SK-N-SH (cell line): ENCODE data around the gene SMYD4. TPM values are rescaled to one million over a fixed set of nuclear protein-coding genes. Genes with fewer than 3 reads are reported as not detected.

ENCODE experiments used
- CTCF ChIA-PET: fragments of 300-600, 350-600 bp; formaldehyde crosslinking; extraction: SDS; loops from one replicate; lab custom pipeline; 2021; lab: Yijun Ruan, JAX
- POLR2A ChIA-PET: fragments of 350-600 bp; sonication (Branson Sonifier 250); formaldehyde crosslinking; extraction: SDS; loops from one replicate; lab custom pipeline; 2020; ENCODE audit warnings: antibody characterized with exemption, inconsistent platforms; lab: Yijun Ruan, JAX
- DNase-seq: peaks from one replicate; pipeline ENCODE4 v3.0.0; 2012
- H2AFZ ChIP-seq: fragments of 200-600 bp; sonication (generic); 2 replicates; pipeline ENCODE4 v1.8.1; 2016; ENCODE audit warnings: antibody characterized with exemption, mild to moderate bottlenecking, low read depth
- H3F3A ChIP-seq: fragments of 200-600 bp; sonication (generic); replicated peaks from 2 replicates; pipeline ENCODE3; 2016; ENCODE audit warnings: antibody characterized with exemption, mild to moderate bottlenecking; ENCODE audit not compliant: insufficient read depth
- H3K27ac ChIP-seq, 2 experiments: fragments of 200-500 bp in 1 of 2; fragments of 200-600 bp in 1 of 2; sonication (Bioruptor generic) in 1 of 2; sonication (generic), shearing (Covaris generic) in 1 of 2; 2 replicates each; pipeline versions ENCODE4 v1.5.1 to v1.6.1; 2014 to 2016; ENCODE audit warnings: low read depth in 2 of 2, inconsistent platforms in 1 of 2, low read length in 1 of 2, mild to moderate bottlenecking in 1 of 2, mixed read lengths in 1 of 2
- H3K27me3 ChIP-seq: fragments of 200-600 bp; sonication (generic), shearing (Covaris generic); 2 replicates; pipeline ENCODE4 v1.6.1; 2016; ENCODE audit warnings: mixed run types; ENCODE audit not compliant: insufficient read depth
- H3K36me3 ChIP-seq, 2 experiments: fragments of 200-500 bp in 1 of 2; fragments of 200-600 bp in 1 of 2; sonication (Bioruptor generic) in 1 of 2; sonication (generic) in 1 of 2; replicated peaks in 1 of 2; 2 replicates each; pipeline versions ENCODE3 to v1.5.1; 2014 to 2016; ENCODE audit warnings: low read length in 1 of 2, mild to moderate bottlenecking in 1 of 2; ENCODE audit not compliant: insufficient read depth in 2 of 2, control insufficient read depth in 1 of 2
- H3K4me1 ChIP-seq, 2 experiments: fragments of 200-500 bp in 1 of 2; fragments of 200-600 bp in 1 of 2; sonication (Bioruptor generic) in 1 of 2; sonication (generic), shearing (Covaris generic) in 1 of 2; 2 replicates each; pipeline versions ENCODE4 v1.5.1 to v1.6.1; 2014 to 2016; ENCODE audit warnings: low read depth in 1 of 2, low read length in 1 of 2, mixed run types in 1 of 2; ENCODE audit not compliant: insufficient read depth in 2 of 2, control insufficient read depth in 1 of 2
- H3K4me2 ChIP-seq: fragments of 200-600 bp; sonication (generic), shearing (Covaris generic); 2 replicates; pipeline ENCODE4 v1.6.1; 2017; ENCODE audit warnings: mixed run types
- H3K4me3 ChIP-seq, 2 experiments: fragments of 200-500 bp in 1 of 2; fragments of 200-600 bp in 1 of 2; sonication (Bioruptor generic) in 1 of 2; sonication (generic), shearing (Covaris generic) in 1 of 2; 2 replicates each; pipeline versions ENCODE4 v1.5.1 to v1.8.1; 2014 to 2016; ENCODE audit warnings: low read depth in 2 of 2, inconsistent platforms in 1 of 2, low read length in 1 of 2, mild to moderate bottlenecking in 1 of 2, mixed read lengths in 1 of 2, moderate library complexity in 1 of 2
- H3K79me2 ChIP-seq: fragments of 200-600 bp; sonication (generic); 2 replicates; pipeline ENCODE4 v1.8.1; 2017; ENCODE audit warnings: mild to moderate bottlenecking; ENCODE audit not compliant: insufficient read depth
- H3K9ac ChIP-seq: fragments of 200-600 bp; sonication (generic); 2 replicates; pipeline ENCODE4 v1.6.1; 2017; ENCODE audit warnings: mixed run types
- H3K9me2 ChIP-seq: fragments of 200-600 bp; sonication (generic); 2 replicates; pipeline ENCODE4 v1.6.1; 2017; ENCODE audit warnings: mixed run types
- H3K9me3 ChIP-seq: fragments of 200-600 bp; sonication (generic); 2 replicates; pipeline ENCODE4 v1.6.1; 2017; ENCODE audit warnings: mixed run types, mild to moderate bottlenecking, moderate library complexity
- H4K20me1 ChIP-seq: fragments of 200-600 bp; sonication (generic); 2 replicates; pipeline ENCODE4 v1.6.1; 2017; ENCODE audit warnings: mild to moderate bottlenecking, mixed run types; ENCODE audit not compliant: insufficient read depth
- CHD2 ChIP-seq: fragments of 150-350 bp; IDR thresholded peaks from 2 replicates; pipeline ENCODE4 v1.6.1; 2018; ENCODE audit warnings: low read length; ENCODE audit not compliant: partially characterized antibody
- CTCF ChIP-seq: fragments of 200-600 bp; sonication (generic); IDR thresholded peaks from 2 replicates; pipeline ENCODE4 v1.6.1; 2017; ENCODE audit warnings: antibody characterized with exemption, mild to moderate bottlenecking, moderate library complexity
- FOSL2 ChIP-seq: IDR thresholded peaks from 2 replicates; pipeline ENCODE4 v1.4.0; 2012; ENCODE audit warnings: low read depth, mild to moderate bottlenecking, moderate library complexity, borderline replicate concordance
- FOXJ3 ChIP-seq: sonication (generic); formaldehyde crosslinking; IDR thresholded peaks from 2 replicates; pipeline ENCODE4 v1.5.1; 2020; ENCODE audit warnings: mild to moderate bottlenecking, missing genetic modification reagents
- GATA2 ChIP-seq: sonication (generic); formaldehyde crosslinking; IDR thresholded peaks from 2 replicates; pipeline ENCODE4 v1.5.0; 2020; ENCODE audit warnings: mild to moderate bottlenecking, missing genetic modification reagents
- MEF2A ChIP-seq: IDR thresholded peaks from 2 replicates; pipeline ENCODE4 v1.4.0; 2012; ENCODE audit warnings: low read depth, borderline replicate concordance
- MXI1 ChIP-seq: IDR thresholded peaks from 2 replicates; pipeline ENCODE4 v1.6.1; 2012; ENCODE audit warnings: mild to moderate bottlenecking, low read depth, low read length, improper control_type of control experiment
- NRF1 ChIP-seq: IDR thresholded peaks from 2 replicates; pipeline ENCODE4 v1.6.1; 2012; ENCODE audit warnings: low read depth, mild to moderate bottlenecking, low read length
- RAD21 ChIP-seq: IDR thresholded peaks from 2 replicates; pipeline ENCODE4 v1.6.1; 2012; ENCODE audit warnings: mild to moderate bottlenecking, low read length
- RCOR1 ChIP-seq: fragments of 150-350 bp; IDR thresholded peaks from 2 replicates; pipeline ENCODE4 v1.6.1; 2017; ENCODE audit warnings: antibody characterized with exemption, low read length
- REST ChIP-seq: IDR thresholded peaks from 2 replicates; pipeline ENCODE4 v1.6.1; 2012; ENCODE audit warnings: mild to moderate bottlenecking, low read depth, low read length, moderate library complexity
- RFX5 ChIP-seq: IDR thresholded peaks from 2 replicates; pipeline ENCODE4 v1.6.1; 2012; ENCODE audit warnings: mild to moderate bottlenecking, improper control_type of control experiment, low read length
- RXRA ChIP-seq: IDR thresholded peaks from 2 replicates; pipeline ENCODE4 v1.4.0; 2012; ENCODE audit warnings: low read depth, mild to moderate bottlenecking, borderline replicate concordance
- SIN3A ChIP-seq: IDR thresholded peaks from 2 replicates; pipeline ENCODE4 v1.6.1; 2012; ENCODE audit warnings: low read depth, mild to moderate bottlenecking, low read length, moderate library complexity, borderline replicate concordance
- TAF1 ChIP-seq: IDR thresholded peaks from 2 replicates; pipeline ENCODE4 v1.6.1; 2012; ENCODE audit warnings: low read depth, mild to moderate bottlenecking, low read length, moderate library complexity, borderline replicate concordance
- TCF12 ChIP-seq: IDR thresholded peaks from 2 replicates; pipeline ENCODE4 v1.4.0; 2012
- ZBTB33 ChIP-seq: IDR thresholded peaks from 2 replicates; pipeline ENCODE4 v1.4.0; 2012; ENCODE audit warnings: low read depth, borderline replicate concordance
- WGBS: methylation state at CpG from one replicate; pipeline ENCODE4 v1.1.6; 2017; ENCODE audit warnings: low lambda C conversion rate; 5-methylcytosine and 5-hydroxymethylcytosine counted together
- polyA plus RNA-seq, 3 experiments: library from polyadenylated mRNA; depleted of rRNA; stranded (reverse); fragments of >200 nt; gene quantifications; 2 replicates each; pipeline ENCODE4 v1.2.3, GENCODE V29; 2012

The SMYD4 gene
- polyA plus RNA-seq, 1 of the 3 experiments (the other 2 are of a cell fraction): 4.9 TPM

- no peaks in the 10 kb centered on the region for H3K9me3 ChIP-seq
- H3K4me3 ChIP-seq: no peak overlapping the region
- WGBS: 59% methylated on average over 18 of the region's 18 CpGs
- no peaks in the 10 kb centered on the region for H3K36me3 ChIP-seq
- H3K79me2 ChIP-seq: no peaks in the 10 kb centered on the region
- no peaks in the 10 kb centered on the region for H3F3A ChIP-seq
- peak overlapping the region; percentile 24; the same call in 1 of the 2 replicates for H3K4me2 ChIP-seq
- H2AFZ ChIP-seq: 0 out of 2 replicates have a peak overlapping the region, but pooled peaks have one; percentile 56
- H3K27ac ChIP-seq: no peak overlapping the region
- H3K4me1 ChIP-seq: peaks cover 0 to 14% of the 10 kb centered on the region in 2 experiments; a peak in 1 of 4 replicates
- H3K27me3 ChIP-seq: no peaks in the 10 kb centered on the region
- H3K9me2 ChIP-seq: no peaks in the 10 kb centered on the region
- no peak for DNase-seq
- H3K9ac ChIP-seq: no peak overlapping the region
- CTCF ChIA-PET: interaction anchor here (1.5 to 1.6 kb wide), 2 partner anchors 10 to 32 kb away, joined by 6 to 7 read pairs; partner anchors contain the start of gene SERPINF1
- TF ChIP-seq TCF12: no peak
- no peak for TF ChIP-seq MXI1
- no peak for TF ChIP-seq GATA2 (CRISPR knock-in tag)
- no peak for TF ChIP-seq RCOR1
- TF ChIP-seq SIN3A: no peak
- TF ChIP-seq TAF1: no peak
- no peak for TF ChIP-seq RFX5
- no peak for TF ChIP-seq RAD21
- TF ChIP-seq CTCF: no peak
- no peak for TF ChIP-seq MEF2A
- no peak for TF ChIP-seq REST
- TF ChIP-seq NRF1: no peak
- no peak for TF ChIP-seq CHD2
- TF ChIP-seq FOSL2: no peak
- no peak for TF ChIP-seq FOXJ3 (CRISPR knock-in tag)
- no peak for TF ChIP-seq ZBTB33
- TF ChIP-seq RXRA: no peak
- TF ChIP-seq, all 33 proteins: peak for 0
- POLR2A ChIA-PET: interaction anchor here (0.6 kb wide), 1 partner anchor 10 kb away, joined by 3 read pairs; no protein-coding TSS in a partner anchor
- H4K20me1 ChIP-seq: no peaks in the 10 kb centered on the region
Observed at GRCh38 chr17:1752425-1753262, 77.1 kb downstream of the SMYD4 start.
